HG02623 (cell line): Measurements from ENCODE around the gene SMIM14.
A peak's percentile ranks its signal among the peaks of the same experiment; 100 is the strongest.
"Not testable (repeated sequence)": the region's sequence is repeated elsewhere in the genome, so short reads cannot be mapped to it uniquely, and the experiment has no call there.

Source experiments
- ATAC-seq: cut with Tn5 transposase; IDR thresholded peaks from one replicate; pipeline ENCODE4 v1.9.1; 2021; ENCODE audit warnings: moderate library complexity; ENCODE audit not compliant: unreplicated experiment

The SMIM14 gene

GRCh38 chr4:39539089-39539611 is 99.5 kb downstream of the SMIM14 start:
- ATAC-seq = no peak

DNA sequence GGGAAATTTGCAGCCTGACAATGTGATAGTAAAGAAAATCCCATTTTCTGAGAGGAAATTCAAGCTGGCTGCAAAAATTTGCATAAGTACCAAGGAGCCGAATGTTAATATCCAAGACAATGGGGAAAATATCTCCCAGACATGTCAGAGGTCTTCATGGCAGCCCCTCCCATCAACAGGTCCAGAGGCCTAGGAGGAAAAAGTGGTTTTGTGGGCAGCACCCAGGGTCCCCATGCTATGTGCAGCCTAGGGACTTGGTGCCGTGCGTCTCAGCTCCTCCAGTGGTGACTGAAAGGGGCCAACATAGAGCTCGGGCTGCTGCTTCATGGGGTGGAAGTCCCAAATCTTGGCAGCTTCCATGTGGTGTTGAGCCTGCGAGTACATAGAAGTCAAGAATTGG is 105.1 kb downstream of the SMIM14 start:
- ATAC-seq = no peak

DNA sequence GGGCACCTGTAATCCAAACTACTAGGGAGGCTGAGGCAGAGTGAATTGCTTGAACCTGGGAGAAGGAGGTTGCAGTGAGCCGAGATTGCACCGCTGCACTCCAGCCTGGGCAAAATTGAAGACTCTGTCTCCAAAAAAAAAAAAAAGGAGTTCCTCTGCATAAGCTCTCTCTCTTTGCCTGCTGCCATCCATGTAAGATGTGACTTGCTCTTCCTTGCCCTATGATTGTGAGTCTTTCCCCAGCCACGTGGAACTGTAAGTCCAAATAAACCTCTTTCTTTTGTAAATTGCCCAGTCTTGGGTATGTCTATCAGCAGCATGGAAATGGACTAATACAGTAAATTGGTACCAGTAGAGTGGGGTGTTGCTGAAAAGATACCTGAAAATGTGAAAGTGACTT is 106.4 kb downstream of the SMIM14 start:
- ATAC-seq = not testable (repeated sequence)

- ATAC-seq = no peak
Observed at GRCh38 chr4:39530682-39531081, 108.0 kb downstream of the SMIM14 start.

- ATAC-seq = no peak
Observed at GRCh38 chr4:39529534-39529933, 109.1 kb downstream of the SMIM14 start.

- ATAC-seq = no peak
Observed at GRCh38 chr4:39528061-39528465, 110.6 kb downstream of the SMIM14 start.

GRCh38 chr4:39527296-39528060 is 111.2 kb downstream of the SMIM14 start, which contains the start of gene UGDH:
UGDH (minus strand) TSS chr4:39527439; CDS start chr4:39521512, 5,927 bp downstream.
- peak; percentile 94 for ATAC-seq

DNA sequence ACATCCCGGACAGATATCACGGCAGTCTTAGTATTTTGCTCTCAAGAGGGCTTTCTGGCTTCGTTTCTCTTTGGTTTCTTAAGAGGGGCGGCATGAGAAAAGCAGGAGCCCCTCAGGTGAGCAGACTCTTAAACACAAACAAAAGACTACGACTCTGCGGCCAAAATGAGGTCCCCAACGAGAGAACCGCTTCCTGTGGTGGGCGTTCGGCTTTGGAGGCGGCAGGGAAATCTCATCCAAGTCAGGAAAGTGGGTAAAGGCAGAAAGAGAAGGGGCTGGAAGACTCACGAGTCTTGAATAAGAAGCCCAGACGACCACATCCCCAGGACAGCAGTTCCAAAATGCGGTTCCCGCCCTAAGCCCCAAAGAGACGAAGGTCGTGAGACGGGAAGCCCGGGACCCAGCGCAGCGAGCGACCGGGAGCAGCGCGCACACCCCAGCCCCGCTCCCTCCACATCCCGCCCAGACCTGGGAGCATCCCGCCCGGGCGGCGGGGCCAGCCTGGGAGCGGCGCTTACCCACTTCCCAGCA is 111.8 kb downstream of the SMIM14 start:
- peak; percentile 10 for ATAC-seq

- ATAC-seq = no peak
Observed at GRCh38 chr4:39525822-39526690, 112.6 kb downstream of the SMIM14 start.

GRCh38 chr4:39524161-39524957 is 114.3 kb downstream of the SMIM14 start:
- no peak for ATAC-seq

GRCh38 chr4:39522068-39522467 is 116.6 kb downstream of the SMIM14 start:
- no peak for ATAC-seq

- no peak for ATAC-seq
Observed at GRCh38 chr4:39521253-39521919, 117.3 kb downstream of the SMIM14 start.

- ATAC-seq = no peak
Observed at GRCh38 chr4:39518484-39518883, 120.2 kb downstream of the SMIM14 start.

- no peak for ATAC-seq
Observed at GRCh38 chr4:39516407-39516966, 122.2 kb downstream of the SMIM14 start.

DNA sequence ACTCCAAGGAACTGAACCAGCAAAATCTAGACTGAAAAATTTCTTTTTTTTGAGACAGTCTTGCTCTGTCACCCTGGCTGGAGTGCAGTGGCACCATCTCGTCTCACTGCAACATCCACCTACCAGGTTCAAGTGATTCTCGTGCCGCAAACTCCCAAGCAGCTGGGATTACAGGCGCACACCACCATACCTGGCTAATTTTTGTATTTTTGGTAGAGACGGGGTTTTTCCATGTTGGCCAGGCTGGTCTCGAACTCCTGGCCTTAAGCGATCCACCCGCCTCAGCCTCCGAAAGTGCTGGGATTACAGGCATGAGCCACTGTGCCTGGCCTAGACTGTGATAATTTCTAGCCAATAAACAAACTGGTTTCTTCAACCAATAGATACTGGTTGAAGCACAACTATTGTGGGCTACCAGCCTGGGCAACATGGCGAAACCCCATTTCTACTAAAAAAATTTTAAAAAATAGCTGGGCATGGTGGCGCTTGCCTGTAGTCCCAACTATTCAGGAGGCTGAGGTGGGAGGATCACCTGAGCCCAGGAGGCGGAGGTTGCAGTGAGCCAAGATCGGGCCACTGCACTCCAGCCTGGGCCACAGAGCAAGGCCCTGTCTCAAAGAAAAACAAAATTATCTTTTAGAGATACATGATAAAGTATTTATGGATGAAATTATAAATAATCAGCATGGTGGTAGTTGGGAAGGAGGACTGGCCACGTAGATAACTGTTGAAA is 122.8 kb downstream of the SMIM14 start:
- ATAC-seq = not testable (repeated sequence)

GRCh38 chr4:39514888-39515401 is 123.7 kb downstream of the SMIM14 start:
- no peak for ATAC-seq

- not testable (repeated sequence) for ATAC-seq
Observed at GRCh38 chr4:39514266-39514665, 124.4 kb downstream of the SMIM14 start.

- no peak for ATAC-seq
Observed at GRCh38 chr4:39510348-39510929, 128.2 kb downstream of the SMIM14 start.
